H1 (cell line): ENCODE results near the gene PSMC3IP. TPM values are rescaled to one million over a fixed set of nuclear protein-coding genes. Genes with fewer than 3 reads are reported as not detected.
"Not testable (repeated sequence)": the region's sequence is repeated elsewhere in the genome, so short reads cannot be mapped to it uniquely, and the experiment has no call there.

Experiments used
- CTCF ChIA-PET: fragments of 300-600 bp; sonication (Branson Sonifier 250); formaldehyde crosslinking; loops from one replicate; lab custom pipeline; 2021; ENCODE audit not compliant: partially characterized antibody; lab: Charles Lee
- POLR2A ChIA-PET: fragments of 300-600 bp; sonication (Branson Sonifier 250); formaldehyde crosslinking; loops from one replicate; lab custom pipeline; 2021; ENCODE audit warnings: inconsistent platforms; ENCODE audit not compliant: partially characterized antibody; lab: Charles Lee
- DNase-seq, 2 experiments: peaks; one replicate each; pipeline versions ENCODE4 v3.0.0 to v3.0.0-alpha.2; 2010 to 2022; ENCODE audit warnings: low spot score in 2 of 2, low read depth in 1 of 2, mixed read lengths in 1 of 2
- FAIRE-seq: peaks from 2 replicates; lab custom pipeline; 2011; peaks lifted over from hg19 to GRCh38; lab: Jason Lieb, UNC
- H2AFZ ChIP-seq: 2 replicates; pipeline ENCODE4 v1.8.1; 2012; ENCODE audit warnings: low read length, inconsistent platforms
- H2AK5ac ChIP-seq: 2 replicates; pipeline ENCODE4 v1.6.1; 2013; ENCODE audit warnings: low read depth, low read length
- H2BK120ac ChIP-seq: replicated peaks from 2 replicates; pipeline ENCODE3; 2013; ENCODE audit warnings: low read depth, low read length, inconsistent platforms
- H2BK12ac ChIP-seq: 2 replicates; pipeline ENCODE4 v1.6.1; 2013; ENCODE audit warnings: low read depth, low read length
- H2BK15ac ChIP-seq: 2 replicates; pipeline ENCODE4 v1.6.1; 2013; ENCODE audit warnings: low read length
- H2BK20ac ChIP-seq: 2 replicates; pipeline ENCODE4 v1.6.1; 2013; ENCODE audit warnings: low read length
- H2BK5ac ChIP-seq: 2 replicates; pipeline ENCODE4 v1.6.1; 2013; ENCODE audit warnings: low read depth, low read length
- H3K14ac ChIP-seq: 2 replicates; pipeline ENCODE4 v1.6.1; 2013; ENCODE audit warnings: inconsistent platforms; ENCODE audit not compliant: insufficient read length
- H3K18ac ChIP-seq: 2 replicates; pipeline ENCODE4 v1.6.1; 2013; ENCODE audit warnings: low read length; ENCODE audit errors: extremely low read depth
- H3K23ac ChIP-seq: 2 replicates; pipeline ENCODE4 v1.6.1; 2013; ENCODE audit warnings: inconsistent platforms; ENCODE audit not compliant: insufficient read length
- H3K23me2 ChIP-seq: 2 replicates; pipeline ENCODE4 v1.6.1; 2013; ENCODE audit warnings: low read depth, low read length
- H3K27ac ChIP-seq: 2 replicates; pipeline ENCODE4 v1.6.1; 2011; ENCODE audit warnings: low read depth, low read length, inconsistent platforms
- H3K27me3 ChIP-seq, 4 experiments: replicated peaks in 1 of 4; 1 replicate in 1 of 4; 2 replicates in 3 of 4; pipeline versions ENCODE4 v1.6.1 to v1.8.1; 2011 to 2013; ENCODE audit warnings: low read length in 3 of 4, mild to moderate bottlenecking in 3 of 4, inconsistent platforms in 2 of 4, mixed read lengths in 2 of 4, moderate library complexity in 1 of 4; ENCODE audit not compliant: control insufficient read depth in 3 of 4, insufficient read depth in 3 of 4; ENCODE audit errors: extremely low read depth in 1 of 4
- H3K36me3 ChIP-seq, 4 experiments: 2 replicates each; pipeline versions ENCODE4 v1.6.1 to v1.8.1; 2011 to 2013; ENCODE audit warnings: mild to moderate bottlenecking in 4 of 4, low read length in 3 of 4, moderate library complexity in 2 of 4, control low read depth in 1 of 4, inconsistent platforms in 1 of 4; ENCODE audit not compliant: insufficient read depth in 4 of 4, control insufficient read depth in 2 of 4
- H3K4ac ChIP-seq: replicated peaks from 2 replicates; pipeline ENCODE3; 2013; ENCODE audit warnings: low read length, low read depth, mixed read lengths, inconsistent platforms; ENCODE audit not compliant: insufficient read length
- H3K4me1 ChIP-seq, 4 experiments: replicated peaks in 1 of 4; 1 replicate in 1 of 4; 2 replicates in 3 of 4; pipeline versions ENCODE4 v1.6.1 to v1.8.1; 2011 to 2013; ENCODE audit warnings: low read length in 3 of 4, inconsistent platforms in 2 of 4, mixed read lengths in 1 of 4; ENCODE audit not compliant: insufficient read depth in 4 of 4, control insufficient read depth in 3 of 4
- H3K4me2 ChIP-seq, 2 experiments: 2 replicates each; pipeline versions ENCODE4 v1.6.1 to v1.8.1; 2011 to 2013; ENCODE audit warnings: low read depth in 2 of 2, low read length in 2 of 2, control low read depth in 1 of 2, inconsistent platforms in 1 of 2, mild to moderate bottlenecking in 1 of 2; ENCODE audit not compliant: insufficient read depth in 1 of 2
- H3K4me3 ChIP-seq, 4 experiments: fragments of 200-600, 300-600 bp in 1 of 4; sonication (generic), shearing (Covaris generic), sonication (Bioruptor Twin) in 1 of 4; 2 replicates each; pipeline versions ENCODE4 v1.5.1 to v1.8.1; 2011 to 2016; ENCODE audit warnings: low read length in 4 of 4, low read depth in 3 of 4, control low read depth in 2 of 4, inconsistent platforms in 2 of 4, mild to moderate bottlenecking in 2 of 4, mixed read lengths in 1 of 4, moderate library complexity in 1 of 4; ENCODE audit not compliant: insufficient read depth in 2 of 4; ENCODE audit errors: extremely low read depth in 1 of 4
- H3K56ac ChIP-seq: replicated peaks from 2 replicates; pipeline ENCODE3; 2013; ENCODE audit warnings: low read depth, mild to moderate bottlenecking, mixed read lengths, low read length, inconsistent platforms; ENCODE audit not compliant: insufficient read length
- H3K79me1 ChIP-seq: 2 replicates; pipeline ENCODE4 v1.6.1; 2013; ENCODE audit warnings: low read depth, low read length, control low read depth
- H3K79me2 ChIP-seq, 2 experiments: 2 replicates each; pipeline versions ENCODE4 v1.6.1 to v1.8.1; 2012 to 2013; ENCODE audit warnings: low read length in 2 of 2, mild to moderate bottlenecking in 2 of 2, inconsistent platforms in 1 of 2; ENCODE audit not compliant: insufficient read depth in 2 of 2, control insufficient read depth in 1 of 2
- H3K9ac ChIP-seq, 4 experiments: replicated peaks in 1 of 4; 1 replicate in 1 of 4; 2 replicates in 3 of 4; pipeline versions ENCODE4 v1.6.1 to v1.8.1; 2011 to 2013; ENCODE audit warnings: low read depth in 3 of 4, low read length in 3 of 4, control low read depth in 2 of 4, mild to moderate bottlenecking in 2 of 4, moderate library complexity in 2 of 4, inconsistent platforms in 1 of 4; ENCODE audit errors: extremely low read depth in 1 of 4
- H3K9me3 ChIP-seq, 2 experiments: 2 replicates each; pipeline versions ENCODE4 v1.6.1 to v1.8.1; 2012 to 2013; ENCODE audit warnings: mild to moderate bottlenecking in 2 of 2, moderate library complexity in 2 of 2, control low read depth in 1 of 2, inconsistent platforms in 1 of 2, low read depth in 1 of 2, low read length in 1 of 2, mixed read lengths in 1 of 2; ENCODE audit not compliant: insufficient read depth in 2 of 2
- H4K20me1 ChIP-seq, 2 experiments: replicated peaks in 1 of 2; 2 replicates each; pipeline versions ENCODE3 to v1.8.1; 2011 to 2013; ENCODE audit warnings: inconsistent platforms in 2 of 2, low read length in 2 of 2, mild to moderate bottlenecking in 1 of 2; ENCODE audit not compliant: insufficient read depth in 2 of 2, control insufficient read depth in 1 of 2
- H4K5ac ChIP-seq: 2 replicates; pipeline ENCODE4 v1.6.1; 2013; ENCODE audit warnings: low read length, low read depth, mixed read lengths, inconsistent platforms; ENCODE audit not compliant: insufficient read length
- H4K8ac ChIP-seq: 2 replicates; pipeline ENCODE4 v1.8.0; 2013; ENCODE audit warnings: mild to moderate bottlenecking, moderate library complexity, low read length, inconsistent platforms; ENCODE audit not compliant: insufficient read depth; ENCODE audit errors: extremely low read depth
- H4K91ac ChIP-seq: replicated peaks from 2 replicates; pipeline ENCODE3; 2013; ENCODE audit warnings: low read length, mixed read lengths, inconsistent platforms; ENCODE audit not compliant: insufficient read length
- WGBS, 2 experiments: shearing (Covaris generic) in 1 of 2; methylation state at CpG; one replicate each; pipeline versions ENCODE4 v1.1.6 to v1.1.7; 2013 to 2015; ENCODE audit warnings: low lambda C conversion rate in 2 of 2, mixed read lengths in 2 of 2, inconsistent platforms in 1 of 2, low coverage in 1 of 2, missing lambda C conversion rate in 1 of 2; ENCODE audit not compliant: insufficient replicate concordance in 2 of 2, insufficient coverage in 1 of 2, insufficient read length in 1 of 2; ENCODE audit errors: extremely low coverage in 1 of 2, missing lambda C conversion rate in 1 of 2; 5-methylcytosine and 5-hydroxymethylcytosine counted together
- polyA plus RNA-seq, 7 experiments: library from polyadenylated mRNA; depleted of rRNA in 3 of 7; stranded (reverse) in 5 of 7; unstranded in 2 of 7; fragments of >200 nt in 5 of 7; fragments of 200-250 nt in 2 of 7; gene quantifications; 1 replicate in 5 of 7; 2 replicates in 1 of 7; 4 replicates in 1 of 7; pipeline versions ENCODE4 v1.2.1 to v1.2.3, GENCODE V29; 2011 to 2013; ENCODE audit warnings: missing spikeins in 2 of 7, mixed read lengths in 2 of 7
- total RNA-seq: library from RNA; stranded (reverse); fragmentation: NEBNext Ultra II Directional; extraction: Animal tissue kit (Norgen Biotek cat#: 25700); gene quantifications from 2 replicates; pipeline ENCODE4 v1.2.1, GENCODE V29; 2021

Gene PSMC3IP
- total and polyA plus RNA-seq, 2 of the 8 experiments (the other 6 are each of a cell fraction or from before 2014, with no cell fraction given): 11.5 to 21.9 TPM

GRCh38 chr17:42540558-42540957, 37.0 kb downstream of the PSMC3IP start:
- H3K14ac ChIP-seq, H3K9me3 ChIP-seq, H4K8ac ChIP-seq, H3K27me3 ChIP-seq, H3K4me3 ChIP-seq, H2BK5ac ChIP-seq, H3K23ac ChIP-seq, H3K4me2 ChIP-seq, H2BK120ac ChIP-seq, H3K79me1 ChIP-seq, H3K27ac ChIP-seq, H3K9ac ChIP-seq, H2BK15ac ChIP-seq, H3K23me2 ChIP-seq, FAIRE-seq, DNase-seq, H2BK12ac ChIP-seq, H3K79me2 ChIP-seq, H4K20me1 ChIP-seq, H2AFZ ChIP-seq, H3K56ac ChIP-seq, H2AK5ac ChIP-seq, H3K4ac ChIP-seq, H4K91ac ChIP-seq, H4K5ac ChIP-seq, H2BK20ac ChIP-seq, H3K18ac ChIP-seq: not testable (repeated sequence)
- peaks cover 0 to 15% (median 8%) of the 10 kb centered on the region in 4 experiments; a peak in 5 of 8 replicates for H3K36me3 ChIP-seq
- POLR2A ChIA-PET: interaction anchor here (1.4 kb wide), 1 partner anchor 20 kb away, joined by 3 read pairs; no protein-coding TSS in a partner anchor
- CTCF ChIA-PET: interaction anchor here (0.7 to 1.5 kb wide), 3 partner anchors 13 to 231 kb away, joined by 3 to 6 read pairs (median 4); no protein-coding TSS in a partner anchor
- WGBS, 2 experiments: 88% methylated on average over 4 of the region's 4 CpGs; no CpG with 5 or more reads in 1 of the 2 experiments
- peaks cover 0 to 12% (median 10%) of the 10 kb centered on the region in 4 experiments; a peak in 6 of 7 replicates for H3K4me1 ChIP-seq
